ENCODE data around the gene HEMGN.

Gene HEMGN

GRCh38 chr9:97895211-97895610 lies 42.8 kb downstream of the HEMGN start:
- DNase-seq, result peak; percentile 33

DNA sequence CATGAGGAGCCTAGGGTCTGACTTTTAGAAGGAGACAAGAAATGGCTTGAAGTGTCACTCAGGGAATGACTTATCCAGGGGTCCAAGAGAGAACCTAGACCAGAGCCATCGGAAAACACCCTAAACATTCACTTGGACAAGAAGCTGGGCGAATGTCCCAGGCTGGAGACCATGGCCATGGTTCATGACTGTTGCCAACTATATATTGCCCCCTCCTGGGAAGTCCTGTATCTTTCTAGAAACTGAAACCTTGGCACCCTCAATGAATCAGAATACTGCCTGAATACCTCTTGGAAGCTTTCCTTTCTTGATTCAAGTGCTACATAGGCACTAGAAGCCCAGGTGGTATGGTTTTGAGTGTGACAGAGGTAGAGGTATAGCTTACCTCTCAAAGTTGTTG lies 45.6 kb downstream of the HEMGN start:
- DNase-seq, result no peak

DNA sequence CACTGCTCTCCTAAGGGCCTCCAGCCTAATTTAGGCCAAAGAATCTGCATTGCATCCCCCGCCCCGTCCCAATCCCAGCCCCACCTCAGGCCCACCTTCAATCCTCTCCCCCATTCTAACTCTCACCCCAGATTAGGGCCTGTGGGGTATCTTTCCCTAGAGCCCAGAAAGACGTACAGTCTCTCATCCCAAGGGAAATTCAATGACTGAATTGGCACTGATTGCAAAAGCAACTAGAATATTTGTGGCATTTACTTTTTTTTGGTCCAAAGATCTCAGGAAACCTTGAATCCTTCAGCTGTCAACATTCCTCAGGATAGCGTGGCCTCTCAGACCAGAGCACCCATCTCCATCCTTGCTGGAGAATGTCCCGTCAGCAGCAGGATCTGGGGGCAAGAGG lies 46.2 kb downstream of the HEMGN start:
- DNase-seq, result no peak

- DNase-seq, result no peak
Observed at GRCh38 chr9:97889941-97890887, 47.8 kb downstream of the HEMGN start.

DNA sequence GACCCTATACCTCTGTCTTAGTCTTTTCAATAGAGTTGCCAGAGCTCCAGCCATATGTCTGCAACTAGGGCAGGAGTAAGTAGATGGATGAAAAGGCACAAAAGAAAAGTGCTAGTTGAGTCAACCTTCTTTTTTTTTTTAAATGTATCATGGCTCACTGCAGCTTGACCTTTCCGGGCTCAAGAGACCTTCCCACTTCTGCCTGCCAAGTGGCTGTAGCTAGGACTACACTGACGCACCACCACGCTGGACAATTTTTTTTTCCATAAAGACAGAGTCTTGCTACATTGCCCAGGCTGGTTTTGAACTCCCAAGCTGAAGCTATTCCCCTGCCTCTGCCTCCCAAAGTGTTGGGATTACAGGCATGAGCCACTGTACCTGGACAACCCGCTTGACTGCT lies 57.6 kb downstream of the HEMGN start:
- no peak for DNase-seq
